ENCODE data around the gene AJAP1.

The AJAP1 gene

GRCh38 chr1:4612991-4613390 is 41.4 kb upstream of the AJAP1 start:
- Histone ChIP-seq H3K27ac (ENCODE audit: low read length) (no peak overlapping the region), H3K9me2 (replicated peaks; ENCODE audit: insufficient read depth, low read length) (no peaks in the 10 kb centered on the region), H3K27me3 (replicated peaks; ENCODE audit: insufficient read depth, low read length) (peaks cover 88% of the 10 kb centered on the region), H3K79me2 (ENCODE audit: low read length) (no peaks in the 10 kb centered on the region), H3K4me1 (ENCODE audit: low read length) (no peaks in the 10 kb centered on the region), H3K9me3 (replicated peaks; ENCODE audit: insufficient read depth, low read length) (no peaks in the 10 kb centered on the region), H3K4me2 (ENCODE audit: low read depth, low read length) (no peak overlapping the region), H3F3A (ENCODE audit: insufficient read depth, low read length) (no peaks in the 10 kb centered on the region), H3K9ac (ENCODE audit: low read length) (no peak overlapping the region), H4K20me1 (ENCODE audit: insufficient read depth, low read length) (no peaks in the 10 kb centered on the region), H3K4me3 (ENCODE audit: low read length) (no peak overlapping the region), H2AFZ (ENCODE audit: low read length) (no peak overlapping the region), H3K36me3 (replicated peaks; ENCODE audit: insufficient read depth, low read length) (no peaks in the 10 kb centered on the region)
- no peak for TF ChIP-seq EZH2phosphoT487 (IDR thresholded peaks at IDR 0.05; ENCODE audit: low read length)
- no peak for TF ChIP-seq EZH2 (optimal IDR thresholded peaks at IDR 0.05; ENCODE audit: low read depth, low read length)
- TF ChIP-seq CTCF (IDR thresholded peaks at IDR 0.05; ENCODE audit: low read length), result no peak
- DNase-seq, result no peak

DNA sequence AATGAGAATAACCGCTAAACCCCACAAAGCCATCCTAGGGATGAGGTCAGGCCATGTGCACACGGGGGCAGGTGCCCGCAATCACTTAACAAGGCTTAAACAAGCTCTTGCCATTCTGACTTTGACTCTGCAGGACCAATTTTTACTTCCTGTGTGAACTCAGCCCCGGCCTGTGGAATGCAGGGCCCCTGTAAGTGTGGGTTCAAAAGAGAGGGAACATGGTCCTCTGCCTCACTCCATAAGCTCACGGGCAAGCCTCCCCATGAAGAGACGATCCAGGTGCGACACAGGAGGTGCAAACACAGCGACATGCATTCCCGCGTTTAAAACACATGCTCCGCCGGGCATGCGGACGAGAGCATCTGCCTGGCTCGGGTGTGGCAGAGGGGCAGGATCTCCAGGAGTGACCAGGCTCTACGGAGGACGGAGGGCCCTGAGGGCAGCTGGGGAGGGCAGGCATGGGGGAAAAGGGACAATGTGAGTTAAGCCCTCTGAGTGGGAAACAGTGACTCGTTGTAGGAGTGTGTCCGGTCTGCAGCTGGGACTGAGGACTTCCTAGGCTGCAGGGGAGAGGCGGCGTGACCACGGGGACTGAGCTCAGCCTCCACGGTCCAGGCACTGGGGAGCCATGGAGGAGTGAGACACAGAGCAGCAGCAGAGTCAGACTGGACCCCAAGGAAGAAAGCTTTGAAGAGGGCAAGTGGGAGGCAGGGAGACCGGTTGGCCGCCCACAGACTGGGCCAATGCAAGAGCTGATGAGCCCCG is 40.6 kb upstream of the AJAP1 start:
- Histone ChIP-seq H4K20me1 (ENCODE audit: insufficient read depth, low read length) (no peaks in the 10 kb centered on the region), H3K9me2 (replicated peaks; ENCODE audit: insufficient read depth, low read length) (no peaks in the 10 kb centered on the region), H3K4me3 (ENCODE audit: low read length) (no peak overlapping the region), H3F3A (ENCODE audit: insufficient read depth, low read length) (no peaks in the 10 kb centered on the region), H3K4me1 (ENCODE audit: low read length) (no peaks in the 10 kb centered on the region), H3K9me3 (replicated peaks; ENCODE audit: insufficient read depth, low read length) (no peaks in the 10 kb centered on the region), H3K4me2 (ENCODE audit: low read depth, low read length) (no peak overlapping the region), H3K27me3 (replicated peaks; ENCODE audit: insufficient read depth, low read length) (peaks cover 82% of the 10 kb centered on the region), H3K36me3 (replicated peaks; ENCODE audit: insufficient read depth, low read length) (no peaks in the 10 kb centered on the region), H3K79me2 (ENCODE audit: low read length) (no peaks in the 10 kb centered on the region), H3K27ac (ENCODE audit: low read length) (no peak overlapping the region), H3K9ac (ENCODE audit: low read length) (no peak overlapping the region), H2AFZ (ENCODE audit: low read length) (no peak overlapping the region)
- DNase-seq, result no peak
- TF ChIP-seq EZH2phosphoT487 (IDR thresholded peaks at IDR 0.05; ENCODE audit: low read length) (no peak), CTCF (IDR thresholded peaks at IDR 0.05; ENCODE audit: low read length) (no peak), EZH2 (optimal IDR thresholded peaks at IDR 0.05; ENCODE audit: low read depth, low read length) (no peak)

- Histone ChIP-seq H4K20me1 (ENCODE audit: insufficient read depth, low read length) (no peaks in the 10 kb centered on the region), H3F3A (ENCODE audit: insufficient read depth, low read length) (no peaks in the 10 kb centered on the region), H3K4me2 (ENCODE audit: low read depth, low read length) (no peak overlapping the region), H3K27ac (ENCODE audit: low read length) (no peak overlapping the region), H3K79me2 (ENCODE audit: low read length) (no peaks in the 10 kb centered on the region), H3K4me1 (ENCODE audit: low read length) (no peaks in the 10 kb centered on the region), H2AFZ (ENCODE audit: low read length) (no peak overlapping the region), H3K4me3 (ENCODE audit: low read length) (no peak overlapping the region), H3K36me3 (replicated peaks; ENCODE audit: insufficient read depth, low read length) (no peaks in the 10 kb centered on the region), H3K27me3 (replicated peaks; ENCODE audit: insufficient read depth, low read length) (peaks cover 80% of the 10 kb centered on the region), H3K9me3 (replicated peaks; ENCODE audit: insufficient read depth, low read length) (no peaks in the 10 kb centered on the region), H3K9me2 (replicated peaks; ENCODE audit: insufficient read depth, low read length) (no peaks in the 10 kb centered on the region), H3K9ac (ENCODE audit: low read length) (no peak overlapping the region)
- DNase-seq, result no peak
- no peak for TF ChIP-seq CTCF (IDR thresholded peaks at IDR 0.05; ENCODE audit: low read length)
- no peak for TF ChIP-seq EZH2 (optimal IDR thresholded peaks at IDR 0.05; ENCODE audit: low read depth, low read length)
Observed at GRCh38 chr1:4614371-4615137, 39.9 kb upstream of the AJAP1 start.

All from MM.1S (cell line).